Sigmoid colon (tissue), 3 donors: Measurements from ENCODE around the gene OCIAD2.

Source experiments
- CTCF ChIP-seq, 4 experiments: fragments of 450-650 bp in 3 of 4; fragments of 200-600 bp in 1 of 4; IDR thresholded peaks; one replicate each; pipeline ENCODE4 v1.5.1; 2016 to 2019; ENCODE audit warnings: antibody characterized with exemption in 4 of 4, mild to moderate bottlenecking in 3 of 4, moderate library complexity in 2 of 4
- POLR2A ChIP-seq, 2 donors: fragments of 450-650 bp; IDR thresholded peaks; one replicate each; pipeline ENCODE4 v1.6.1; 2016; ENCODE audit warnings: antibody characterized with exemption in 2 of 2, mild to moderate bottlenecking in 2 of 2, moderate library complexity in 2 of 2

DNA sequence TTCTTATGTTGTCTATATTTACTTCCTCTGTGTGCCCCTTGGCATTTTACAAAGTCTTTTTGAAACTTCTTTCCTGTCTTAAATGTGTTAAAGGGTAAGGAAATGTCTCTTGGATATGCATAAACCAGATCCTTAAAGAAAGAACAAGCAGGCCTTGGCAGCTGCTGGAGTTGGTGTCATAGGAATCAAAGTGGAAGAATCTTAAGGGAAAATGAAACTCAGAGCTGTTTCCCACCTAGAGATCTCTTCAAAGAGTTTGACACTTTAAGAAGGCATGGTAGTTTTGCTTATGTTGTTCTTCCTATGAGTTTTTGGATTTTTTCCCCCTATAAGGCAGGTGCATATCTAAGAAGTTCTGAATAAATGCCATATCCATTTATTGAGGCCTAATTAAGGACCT lies 42.5 kb upstream of the OCIAD2 start:
- TF ChIP-seq CTCF (IDR thresholded peaks at IDR 0.05) (no peak), POLR2A (IDR thresholded peaks at IDR 0.05) (no peak)
